GM12875 (cell line): ENCODE data around the gene PURA.
A peak's percentile ranks its signal among the peaks of the same experiment; 100 is the strongest.

Experiments used
- H3K4me3 ChIP-seq: one replicate; pipeline ENCODE4 v1.5.1; 2011; ENCODE audit warnings: low read depth, low read length, control low read depth
- TF ChIP-seq, protein P1 (sequence below): IDR thresholded peaks from 2 replicates; pipeline ENCODE4 v1.5.1; 2011; ENCODE audit warnings: low read depth, mild to moderate bottlenecking, control low read depth, inconsistent platforms, low read length, moderate library complexity, borderline replicate concordance; ENCODE audit not compliant: insufficient read depth

PURA gene

DNA sequence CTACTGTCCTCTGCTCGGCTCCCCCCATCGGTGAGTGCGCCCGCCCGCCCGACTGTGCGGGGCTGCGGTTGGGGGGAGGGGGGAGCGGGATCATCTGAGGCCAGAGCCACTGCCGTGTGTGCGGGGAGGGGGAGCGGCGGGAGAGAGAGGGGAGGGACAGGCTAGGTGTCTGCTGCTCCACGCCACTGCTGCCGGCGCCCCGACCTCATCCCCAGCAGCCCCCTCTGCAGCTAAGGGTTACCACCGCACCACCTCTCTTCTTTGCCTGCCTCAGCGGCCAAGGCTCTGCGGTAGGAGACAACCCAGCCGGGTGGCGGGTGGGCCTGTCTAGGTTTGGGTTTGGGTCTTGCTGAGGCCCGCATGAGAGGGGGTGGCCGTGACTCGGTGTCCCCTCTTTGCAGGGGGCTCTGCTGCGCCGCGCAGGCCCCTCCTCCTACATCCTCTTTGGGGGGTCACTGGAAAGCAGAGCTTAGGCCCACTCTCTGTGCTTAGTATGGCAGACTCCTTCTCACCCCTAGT lies 670 bp upstream of the PURA start:
- peak overlapping the region; percentile 98 for H3K4me3 ChIP-seq
- TF ChIP-seq, protein P1, sequence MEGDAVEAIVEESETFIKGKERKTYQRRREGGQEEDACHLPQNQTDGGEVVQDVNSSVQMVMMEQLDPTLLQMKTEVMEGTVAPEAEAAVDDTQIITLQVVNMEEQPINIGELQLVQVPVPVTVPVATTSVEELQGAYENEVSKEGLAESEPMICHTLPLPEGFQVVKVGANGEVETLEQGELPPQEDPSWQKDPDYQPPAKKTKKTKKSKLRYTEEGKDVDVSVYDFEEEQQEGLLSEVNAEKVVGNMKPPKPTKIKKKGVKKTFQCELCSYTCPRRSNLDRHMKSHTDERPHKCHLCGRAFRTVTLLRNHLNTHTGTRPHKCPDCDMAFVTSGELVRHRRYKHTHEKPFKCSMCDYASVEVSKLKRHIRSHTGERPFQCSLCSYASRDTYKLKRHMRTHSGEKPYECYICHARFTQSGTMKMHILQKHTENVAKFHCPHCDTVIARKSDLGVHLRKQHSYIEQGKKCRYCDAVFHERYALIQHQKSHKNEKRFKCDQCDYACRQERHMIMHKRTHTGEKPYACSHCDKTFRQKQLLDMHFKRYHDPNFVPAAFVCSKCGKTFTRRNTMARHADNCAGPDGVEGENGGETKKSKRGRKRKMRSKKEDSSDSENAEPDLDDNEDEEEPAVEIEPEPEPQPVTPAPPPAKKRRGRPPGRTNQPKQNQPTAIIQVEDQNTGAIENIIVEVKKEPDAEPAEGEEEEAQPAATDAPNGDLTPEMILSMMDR: no peak

DNA sequence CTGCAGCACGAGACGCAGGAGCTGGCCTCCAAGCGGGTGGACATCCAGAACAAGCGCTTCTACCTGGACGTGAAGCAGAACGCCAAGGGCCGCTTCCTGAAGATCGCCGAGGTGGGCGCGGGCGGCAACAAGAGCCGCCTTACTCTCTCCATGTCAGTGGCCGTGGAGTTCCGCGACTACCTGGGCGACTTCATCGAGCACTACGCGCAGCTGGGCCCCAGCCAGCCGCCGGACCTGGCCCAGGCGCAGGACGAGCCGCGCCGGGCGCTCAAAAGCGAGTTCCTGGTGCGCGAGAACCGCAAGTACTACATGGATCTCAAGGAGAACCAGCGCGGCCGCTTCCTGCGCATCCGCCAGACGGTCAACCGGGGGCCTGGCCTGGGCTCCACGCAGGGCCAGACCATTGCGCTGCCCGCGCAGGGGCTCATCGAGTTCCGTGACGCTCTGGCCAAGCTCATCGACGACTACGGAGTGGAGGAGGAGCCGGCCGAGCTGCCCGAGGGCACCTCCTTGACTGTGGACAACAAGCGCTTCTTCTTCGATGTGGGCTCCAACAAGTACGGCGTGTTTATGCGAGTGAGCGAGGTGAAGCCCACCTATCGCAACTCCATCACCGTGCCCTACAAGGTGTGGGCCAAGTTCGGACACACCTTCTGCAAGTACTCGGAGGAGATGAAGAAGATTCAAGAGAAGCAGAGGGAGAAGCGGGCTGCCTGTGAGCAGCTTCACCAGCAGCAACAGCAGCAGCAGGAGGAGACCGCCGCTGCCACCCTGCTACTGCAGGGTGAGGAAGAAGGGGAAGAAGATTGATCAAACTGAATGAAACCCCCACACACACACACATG lies 654 bp downstream of the PURA start:
- H3K4me3 ChIP-seq: peak overlapping the region; percentile 98
- TF ChIP-seq, protein P1: no peak

DNA sequence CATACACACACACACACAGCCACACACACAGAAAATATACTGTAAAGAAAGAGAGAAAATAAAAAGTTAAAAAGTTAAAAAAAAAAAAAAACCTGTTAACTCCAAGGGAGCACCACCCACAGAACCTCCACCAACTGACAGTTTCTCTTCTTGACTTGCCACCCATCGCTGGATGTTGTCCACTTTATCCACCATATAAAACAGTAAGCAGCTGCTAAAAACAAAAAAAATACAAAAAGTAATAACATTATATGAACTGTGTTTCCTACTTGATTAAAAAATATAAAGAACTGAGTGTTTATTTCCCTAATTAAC lies 1.2 kb downstream of the PURA start:
- H3K4me3 ChIP-seq: peak overlapping the region; percentile 98
- TF ChIP-seq, protein P1: no peak

DNA sequence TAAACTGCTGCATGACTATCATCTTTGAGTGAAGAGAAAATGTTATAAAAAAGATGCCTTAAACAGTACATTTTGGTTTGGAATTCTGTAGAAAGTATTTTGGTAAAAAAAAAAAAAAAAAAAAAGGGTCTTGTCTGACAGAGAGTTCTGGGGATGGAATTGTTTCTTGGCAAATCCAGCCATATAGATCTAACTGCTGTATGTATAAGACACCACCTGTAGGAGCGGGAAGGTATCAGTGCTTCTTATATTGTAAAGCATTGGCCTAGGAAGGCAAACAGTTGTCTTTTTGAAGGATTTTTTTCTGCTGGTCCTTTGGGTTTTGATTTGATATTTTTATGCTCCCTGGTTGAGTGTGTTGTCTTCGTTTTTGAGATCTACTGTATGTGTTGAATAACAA lies 2.8 kb downstream of the PURA start:
- TF ChIP-seq, protein P1: no peak
- H3K4me3 ChIP-seq: no peak overlapping the region

DNA sequence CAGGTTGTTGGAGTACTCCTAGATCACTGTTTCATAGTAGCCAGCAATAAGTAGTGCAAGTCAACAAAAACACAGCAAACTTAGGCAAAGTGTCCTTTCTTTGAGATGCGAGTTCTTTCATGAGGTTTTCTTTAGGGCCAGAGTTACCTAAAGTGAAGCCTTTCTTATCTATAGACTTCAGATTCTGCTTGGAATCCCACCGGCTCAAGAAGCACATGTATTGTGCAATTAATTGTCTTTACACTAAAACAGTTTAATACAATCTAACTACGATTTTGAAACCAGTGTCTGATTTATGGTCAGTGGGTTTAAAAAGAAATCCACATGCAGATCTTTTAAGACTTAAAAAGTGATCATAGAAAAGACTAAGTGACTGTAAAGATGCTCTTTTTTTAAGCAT lies 3.6 kb downstream of the PURA start:
- H3K4me3 ChIP-seq: no peak overlapping the region

DNA sequence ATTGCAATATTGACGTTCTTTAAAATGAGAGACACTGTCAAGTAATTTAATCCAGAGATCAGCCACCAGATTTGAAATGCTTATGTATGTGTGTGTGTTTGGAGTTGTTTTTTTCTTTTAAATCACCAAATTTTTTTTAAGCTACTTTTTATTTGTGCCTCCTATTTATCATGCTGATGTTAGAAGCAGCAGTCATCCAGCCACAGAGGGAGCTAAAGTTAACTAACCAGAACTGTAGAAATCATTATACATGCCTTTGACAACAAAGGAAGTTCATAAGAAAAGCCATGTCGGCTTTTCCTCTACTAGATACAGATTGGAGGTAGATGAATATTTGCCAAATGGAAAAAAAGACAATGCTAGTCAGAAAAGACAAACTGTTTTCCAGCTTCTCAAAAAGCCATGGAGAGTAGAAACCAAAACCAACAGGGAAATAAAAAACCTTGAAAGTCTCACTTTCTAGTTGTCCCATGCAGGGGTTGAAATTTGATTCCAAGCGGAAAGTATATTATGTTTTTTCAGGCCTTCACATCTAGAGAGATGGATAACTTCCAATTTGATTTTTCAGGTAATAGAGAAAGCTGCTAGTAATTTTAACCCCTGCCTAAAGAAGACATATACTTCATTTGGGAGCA lies 4.5 kb downstream of the PURA start:
- H3K4me3 ChIP-seq: no peak overlapping the region
- TF ChIP-seq, protein P1: no peak

More for the DNA sequence above, 3.6 kb downstream of the PURA start:
- TF ChIP-seq, protein P1: no peak
